ENCODE results near the gene DACT3. TPM values are rescaled to one million over a fixed set of nuclear protein-coding genes. Genes with fewer than 3 reads are reported as not detected.
A peak's percentile ranks its signal among the peaks of the same experiment; 100 is the strongest.

DACT3 gene
- total RNA-seq, 2 experiments from 2014 or later, result 0.42 TPM

DNA sequence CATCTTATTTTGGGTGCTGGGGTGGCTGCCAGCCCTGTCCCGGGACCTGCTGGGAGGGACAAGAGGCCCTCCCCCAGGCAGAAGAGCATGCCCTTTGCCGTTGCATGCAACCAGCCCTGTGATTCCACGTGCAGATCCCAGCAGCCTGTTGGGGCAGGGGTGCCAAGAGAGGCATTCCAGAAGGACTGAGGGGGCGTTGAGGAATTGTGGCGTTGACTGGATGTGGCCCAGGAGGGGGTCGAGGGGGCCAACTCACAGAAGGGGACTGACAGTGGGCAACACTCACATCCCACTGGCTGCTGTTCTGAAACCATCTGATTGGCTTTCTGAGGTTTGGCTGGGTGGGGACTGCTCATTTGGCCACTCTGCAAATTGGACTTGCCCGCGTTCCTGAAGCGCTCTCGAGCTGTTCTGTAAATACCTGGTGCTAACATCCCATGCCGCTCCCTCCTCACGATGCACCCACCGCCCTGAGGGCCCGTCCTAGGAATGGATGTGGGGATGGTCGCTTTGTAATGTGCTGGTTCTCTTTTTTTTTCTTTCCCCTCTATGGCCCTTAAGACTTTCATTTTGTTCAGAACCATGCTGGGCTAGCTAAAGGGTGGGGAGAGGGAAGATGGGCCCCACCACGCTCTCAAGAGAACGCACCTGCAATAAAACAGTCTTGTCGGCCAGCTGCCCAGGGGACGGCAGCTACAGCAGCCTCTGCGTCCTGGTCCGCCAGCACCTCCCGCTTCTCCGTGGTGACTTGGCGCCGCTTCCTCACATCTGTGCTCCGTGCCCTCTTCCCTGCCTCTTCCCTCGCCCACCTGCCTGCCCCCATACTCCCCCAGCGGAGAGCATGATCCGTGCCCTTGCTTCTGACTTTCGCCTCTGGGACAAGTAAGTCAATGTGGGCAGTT is 51.2 kb downstream of the DACT3 start:
- Mint-ChIP-seq H3K9me3 (ENCODE audit: insufficient read depth) (no peaks in the 10 kb centered on the region), H3K4me1 (ENCODE audit: low read depth) (peaks cover 77% of the 10 kb centered on the region), H3K27ac (no peak overlapping the region), H3K27me3 (ENCODE audit: low read depth) (no peaks in the 10 kb centered on the region), H3K4me3 (no peak overlapping the region), H3K36me3 (ENCODE audit: low read depth) (peaks cover 65% of the 10 kb centered on the region)
- POLR2A ChIA-PET, result interaction anchor here (4.0 kb wide), 1 partner anchor 8 kb away, joined by 84 read pairs; the partner anchor contains the start of gene CALM3
- DNase-seq (no peak), ATAC-seq (no peak)
- CTCF ChIA-PET, result interaction anchor here (0.5 to 14.0 kb wide), 5 partner anchors 9 to 53 kb away, joined by 3 to 350 read pairs (median 84); partner anchors contain the start of genes CALM3, DACT3 and PTGIR

DNA sequence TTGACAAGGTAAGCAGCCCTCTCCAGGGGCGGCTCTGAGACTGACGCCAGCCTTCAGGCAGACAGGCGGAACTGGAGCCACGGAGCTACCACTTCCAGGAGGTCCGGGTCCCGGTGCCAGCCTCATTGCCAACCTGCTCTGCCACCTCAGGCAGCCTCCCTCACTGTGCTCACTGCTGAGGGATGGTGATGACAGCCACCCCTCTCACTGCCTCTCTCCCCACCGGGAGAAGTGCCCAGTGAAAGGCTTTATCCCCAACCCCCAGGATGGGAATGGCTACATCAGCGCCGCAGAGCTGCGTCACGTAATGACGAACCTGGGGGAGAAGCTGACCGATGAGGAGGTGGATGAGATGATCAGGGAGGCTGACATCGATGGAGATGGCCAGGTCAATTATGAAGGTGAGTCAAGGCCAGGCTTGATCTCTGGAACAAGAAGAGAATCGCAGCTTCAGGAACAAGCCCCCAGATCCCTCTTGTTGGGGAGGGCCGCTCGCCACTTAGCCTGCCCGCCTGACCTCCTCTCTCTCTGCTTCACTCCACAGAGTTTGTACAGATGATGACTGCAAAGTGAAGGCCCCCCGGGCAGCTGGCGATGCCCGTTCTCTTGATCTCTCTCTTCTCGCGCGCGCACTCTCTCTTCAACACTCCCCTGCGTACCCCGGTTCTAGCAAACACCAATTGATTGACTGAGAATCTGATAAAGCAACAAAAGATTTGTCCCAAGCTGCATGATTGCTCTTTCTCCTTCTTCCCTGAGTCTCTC is 52.2 kb downstream of the DACT3 start:
- Mint-ChIP-seq H3K36me3 (ENCODE audit: low read depth) (peaks cover 68% of the 10 kb centered on the region), H3K27me3 (ENCODE audit: low read depth) (no peaks in the 10 kb centered on the region), H3K9me3 (ENCODE audit: insufficient read depth) (no peaks in the 10 kb centered on the region), H3K4me1 (ENCODE audit: low read depth) (peaks cover 75% of the 10 kb centered on the region), H3K4me3 (no peak overlapping the region), H3K27ac (peak overlapping the region; percentile 40)
- ATAC-seq (no peak), DNase-seq (no peak)
- CTCF ChIA-PET, result interaction anchor here (0.9 to 1.4 kb wide), 2 partner anchors 8 to 53 kb away, joined by 3 read pairs; no protein-coding TSS in a partner anchor
- POLR2A ChIA-PET, result interaction anchor here (2.6 to 4.0 kb wide), 2 partner anchors 7 to 9 kb away, joined by 11 to 84 read pairs; partner anchors contain the start of gene CALM3

DNA sequence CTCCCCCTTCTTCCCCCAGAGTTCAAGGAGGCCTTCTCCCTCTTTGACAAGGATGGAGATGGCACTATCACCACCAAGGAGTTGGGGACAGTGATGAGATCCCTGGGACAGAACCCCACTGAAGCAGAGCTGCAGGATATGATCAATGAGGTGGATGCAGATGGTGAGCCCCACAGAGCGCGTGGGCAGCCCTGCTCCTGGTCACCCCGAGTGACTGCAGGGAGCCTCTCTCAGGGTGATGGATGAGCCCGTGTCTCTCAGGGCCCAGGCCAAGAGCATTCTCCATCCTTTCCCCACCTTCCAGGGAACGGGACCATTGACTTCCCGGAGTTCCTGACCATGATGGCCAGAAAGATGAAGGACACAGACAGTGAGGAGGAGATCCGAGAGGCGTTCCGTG is 52.8 kb downstream of the DACT3 start:
- ChIA-PET CTCF (interaction anchor here (0.9 to 1.4 kb wide), 2 partner anchors 8 to 54 kb away, joined by 3 read pairs; no protein-coding TSS in a partner anchor), POLR2A (interaction anchor here (0.7 to 2.6 kb wide), 2 partner anchors 9 to 252 kb away, joined by 3 to 11 read pairs; no protein-coding TSS in a partner anchor)
- no peak for DNase-seq
- peaks cover 76% of the 10 kb centered on the region for H3K4me1 Mint-ChIP-seq (ENCODE audit: low read depth)
- peaks cover 74% of the 10 kb centered on the region for H3K36me3 Mint-ChIP-seq (ENCODE audit: low read depth)
- no peaks in the 10 kb centered on the region for H3K9me3 Mint-ChIP-seq (ENCODE audit: insufficient read depth)
- no peak overlapping the region for H3K4me3 Mint-ChIP-seq
- no peak overlapping the region for H3K27ac Mint-ChIP-seq
- no peaks in the 10 kb centered on the region for H3K27me3 Mint-ChIP-seq (ENCODE audit: low read depth)
- no peak for ATAC-seq

DNA sequence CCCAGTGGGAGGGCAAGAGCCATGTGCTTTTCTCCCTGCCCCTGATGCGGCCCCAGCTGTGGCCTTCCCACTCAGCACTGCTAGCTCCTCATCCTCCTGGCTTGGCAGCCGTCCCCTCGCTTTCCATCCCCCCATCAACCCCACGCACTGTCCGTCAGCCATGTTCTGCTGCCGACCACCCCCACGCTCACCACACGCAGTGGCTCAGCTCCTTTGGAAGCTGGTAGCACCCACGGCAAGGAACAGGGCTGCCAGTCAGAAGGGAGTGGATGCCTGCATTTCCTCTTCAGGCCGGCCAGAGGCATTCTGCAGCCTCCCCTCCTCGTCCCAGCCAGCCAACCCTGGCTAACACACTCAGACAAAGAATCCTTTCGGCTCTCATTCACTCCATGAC is 53.5 kb downstream of the DACT3 start:
- Mint-ChIP-seq H3K4me3 (no peak overlapping the region), H3K4me1 (ENCODE audit: low read depth) (peaks cover 78% of the 10 kb centered on the region), H3K36me3 (ENCODE audit: low read depth) (peaks cover 79% of the 10 kb centered on the region), H3K27me3 (ENCODE audit: low read depth) (no peaks in the 10 kb centered on the region), H3K27ac (peak overlapping the region; percentile 44), H3K9me3 (ENCODE audit: insufficient read depth) (no peaks in the 10 kb centered on the region)
- DNase-seq, result no peak
- ChIA-PET POLR2A (interaction anchor here (0.7 to 2.6 kb wide), 4 partner anchors 10 to 253 kb away, joined by 3 to 11 read pairs (median 3); no protein-coding TSS in a partner anchor), CTCF (interaction anchor here (1.1 to 2.9 kb wide), 2 partner anchors 12 to 54 kb away, joined by 3 to 20 read pairs; partner anchors contain the start of gene DACT3)
- no peak for ATAC-seq

DNA sequence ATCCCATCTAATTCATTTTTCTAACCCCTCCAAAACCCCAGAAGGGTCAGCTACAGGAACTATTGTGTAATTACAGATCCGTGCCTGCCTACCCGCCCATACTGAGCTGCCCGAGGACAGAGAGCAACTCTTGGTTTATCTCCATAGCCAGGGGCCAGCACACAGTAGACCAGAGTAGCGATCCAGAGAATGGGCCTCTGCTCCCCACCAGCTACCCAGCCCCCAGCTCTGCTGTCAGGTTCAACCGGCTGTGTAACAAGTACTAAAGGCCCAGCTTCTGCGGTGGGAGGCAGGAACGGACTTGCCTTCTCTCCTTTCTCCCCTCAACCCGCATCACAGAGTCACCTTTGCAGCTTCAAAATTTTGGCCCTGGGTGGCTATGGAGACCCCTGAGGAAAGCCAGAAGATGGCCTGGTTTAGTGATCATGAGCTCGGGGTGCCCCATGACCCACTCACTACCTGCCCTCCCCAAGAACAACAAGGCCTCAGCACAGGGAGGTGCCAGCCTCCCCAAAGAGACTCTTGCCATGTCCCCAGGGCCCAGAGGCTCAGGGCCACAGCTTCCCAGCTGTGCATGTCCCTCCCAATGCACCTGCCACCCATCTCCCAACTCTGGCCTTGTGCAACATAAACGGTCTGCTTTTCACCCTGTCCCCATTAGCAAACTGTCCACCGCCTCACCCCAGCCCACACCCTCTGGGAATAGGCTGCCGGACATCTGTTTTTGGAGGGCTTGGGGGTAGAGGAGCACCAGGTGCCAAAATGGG is 54.1 kb downstream of the DACT3 start:
- H3K27me3 Mint-ChIP-seq (ENCODE audit: low read depth), result no peaks in the 10 kb centered on the region
- peaks cover 77% of the 10 kb centered on the region for H3K4me1 Mint-ChIP-seq (ENCODE audit: low read depth)
- DNase-seq (no peak), ATAC-seq (no peak)
- H3K36me3 Mint-ChIP-seq (ENCODE audit: low read depth), result peaks cover 83% of the 10 kb centered on the region
- no peak overlapping the region for H3K4me3 Mint-ChIP-seq
- H3K27ac Mint-ChIP-seq, result no peak overlapping the region
- no peaks in the 10 kb centered on the region for H3K9me3 Mint-ChIP-seq (ENCODE audit: insufficient read depth)
- POLR2A ChIA-PET, result interaction anchor here (0.8 to 2.6 kb wide), 6 partner anchors 11 to 108 kb away, joined by 3 to 11 read pairs (median 4); partner anchors contain the start of gene DACT3
- CTCF ChIA-PET, result interaction anchor here (1.1 to 2.9 kb wide), 4 partner anchors 8 to 78 kb away, joined by 3 to 20 read pairs (median 4); partner anchors contain the start of gene DACT3

DNA sequence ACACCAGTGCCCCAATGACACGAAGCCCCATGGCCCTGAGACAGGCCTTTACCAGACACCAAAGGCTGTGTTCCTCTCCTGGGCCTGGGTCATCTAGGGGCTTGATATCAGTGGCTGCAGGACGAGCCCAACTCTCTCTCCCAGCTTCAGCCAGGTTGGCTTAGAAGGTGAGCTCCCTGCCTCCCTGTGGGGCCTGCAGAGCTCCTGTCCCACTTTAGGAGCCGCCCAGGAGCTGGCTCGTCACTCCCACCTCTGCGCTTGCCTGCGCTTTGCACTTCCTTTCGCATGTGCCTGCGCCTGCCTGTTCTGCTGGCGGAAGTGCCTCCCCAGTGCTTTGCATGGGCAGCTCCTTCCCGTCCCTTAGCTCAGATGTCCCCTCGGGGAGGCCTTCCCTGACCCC is 55.0 kb downstream of the DACT3 start:
- H3K4me3 Mint-ChIP-seq, result no peak overlapping the region
- ChIA-PET POLR2A (interaction anchor here (1.2 to 2.3 kb wide), 4 partner anchors 14 to 109 kb away, joined by 3 to 9 read pairs (median 4); partner anchors contain the start of gene DACT3), CTCF (interaction anchor here (1.2 to 2.9 kb wide), 3 partner anchors 9 to 77 kb away, joined by 3 to 20 read pairs (median 4); partner anchors contain the start of gene DACT3)
- peaks cover 82% of the 10 kb centered on the region for H3K36me3 Mint-ChIP-seq (ENCODE audit: low read depth)
- no peaks in the 10 kb centered on the region for H3K27me3 Mint-ChIP-seq (ENCODE audit: low read depth)
- no peak for ATAC-seq
- H3K4me1 Mint-ChIP-seq (ENCODE audit: low read depth), result peaks cover 68% of the 10 kb centered on the region
- H3K9me3 Mint-ChIP-seq (ENCODE audit: insufficient read depth), result no peaks in the 10 kb centered on the region
- no peak for DNase-seq
- H3K27ac Mint-ChIP-seq, result peak overlapping the region; percentile 68

DNA sequence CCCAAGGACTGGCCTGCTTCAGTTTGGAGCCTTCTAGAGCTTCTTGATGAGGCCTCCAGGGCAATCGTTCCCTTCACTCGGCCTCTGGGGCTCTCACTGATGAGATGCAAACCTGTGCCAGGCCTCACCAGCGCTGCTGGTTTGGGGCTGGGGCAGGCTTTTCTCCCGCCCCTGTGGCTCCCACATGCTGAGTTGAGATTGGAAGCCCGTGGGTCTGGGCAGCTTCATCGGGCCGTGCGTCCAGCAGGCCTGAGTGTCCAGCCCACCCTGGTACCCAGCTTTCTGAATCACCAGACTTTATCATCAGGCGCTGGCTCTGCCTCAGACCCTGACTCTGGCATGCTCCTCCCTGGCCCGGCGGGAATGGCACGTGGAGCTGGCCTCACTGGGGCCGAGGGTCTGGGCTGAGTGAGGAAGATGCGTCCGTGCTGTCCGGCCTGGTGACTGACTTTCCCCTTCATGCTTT is 55.6 kb downstream of the DACT3 start:
- CTCF ChIA-PET, result interaction anchor here (1.0 to 2.9 kb wide), 4 partner anchors 9 to 76 kb away, joined by 3 to 20 read pairs (median 4); partner anchors contain the start of gene DACT3
- ATAC-seq (no peak), DNase-seq (no peak)
- no peaks in the 10 kb centered on the region for H3K27me3 Mint-ChIP-seq (ENCODE audit: low read depth)
- H3K27ac Mint-ChIP-seq, result peak overlapping the region; percentile 68
- H3K36me3 Mint-ChIP-seq (ENCODE audit: low read depth), result peaks cover 77% of the 10 kb centered on the region
- POLR2A ChIA-PET, result interaction anchor here (0.6 to 2.3 kb wide), 6 partner anchors 8 to 109 kb away, joined by 3 to 9 read pairs (median 4); no protein-coding TSS in a partner anchor
- H3K9me3 Mint-ChIP-seq (ENCODE audit: insufficient read depth), result no peaks in the 10 kb centered on the region
- H3K4me1 Mint-ChIP-seq (ENCODE audit: low read depth), result peaks cover 62% of the 10 kb centered on the region
- H3K4me3 Mint-ChIP-seq, result no peak overlapping the region

DNA sequence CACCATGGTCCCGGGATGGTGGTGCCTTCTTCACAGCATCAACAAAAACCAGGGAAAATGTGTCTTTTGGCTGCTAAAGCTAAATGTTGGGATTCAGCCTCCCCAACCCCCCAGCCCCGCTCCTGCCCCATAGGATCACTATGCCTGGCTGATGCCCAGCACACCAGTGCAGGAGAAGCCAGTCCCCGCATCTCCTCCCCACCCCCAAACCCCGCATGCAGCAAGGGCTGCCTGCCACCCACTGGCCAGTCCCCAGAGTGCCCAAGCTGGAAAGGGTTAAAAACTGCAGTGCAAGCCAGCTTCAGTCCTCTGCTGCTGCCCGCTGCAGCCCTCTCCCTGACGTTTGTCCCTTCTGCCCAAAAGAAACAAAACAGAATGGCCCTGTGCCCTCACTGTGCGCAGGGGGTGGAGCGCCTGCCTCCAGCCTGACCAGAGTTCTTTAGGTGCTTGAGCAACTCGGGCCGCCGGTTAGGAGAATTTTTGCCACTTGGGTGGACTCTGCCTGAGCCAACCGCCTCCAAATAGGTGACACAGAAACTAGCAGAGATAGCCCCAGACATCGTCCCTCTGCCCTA is 56.1 kb downstream of the DACT3 start:
- CTCF ChIA-PET, result interaction anchor here (1.0 to 2.9 kb wide), 2 partner anchors 10 to 57 kb away, joined by 5 to 20 read pairs; partner anchors contain the start of gene DACT3
- H3K27me3 Mint-ChIP-seq (ENCODE audit: low read depth), result no peaks in the 10 kb centered on the region
- ATAC-seq (no peak), DNase-seq (no peak)
- POLR2A ChIA-PET, result interaction anchor here (1.1 to 2.3 kb wide), 4 partner anchors 9 to 82 kb away, joined by 4 to 9 read pairs (median 4); no protein-coding TSS in a partner anchor
- H3K27ac Mint-ChIP-seq, result no peak overlapping the region
- H3K4me1 Mint-ChIP-seq (ENCODE audit: low read depth), result peaks cover 62% of the 10 kb centered on the region
- H3K36me3 Mint-ChIP-seq (ENCODE audit: low read depth), result peaks cover 75% of the 10 kb centered on the region
- H3K9me3 Mint-ChIP-seq (ENCODE audit: insufficient read depth), result no peaks in the 10 kb centered on the region
- H3K4me3 Mint-ChIP-seq, result no peak overlapping the region

DNA sequence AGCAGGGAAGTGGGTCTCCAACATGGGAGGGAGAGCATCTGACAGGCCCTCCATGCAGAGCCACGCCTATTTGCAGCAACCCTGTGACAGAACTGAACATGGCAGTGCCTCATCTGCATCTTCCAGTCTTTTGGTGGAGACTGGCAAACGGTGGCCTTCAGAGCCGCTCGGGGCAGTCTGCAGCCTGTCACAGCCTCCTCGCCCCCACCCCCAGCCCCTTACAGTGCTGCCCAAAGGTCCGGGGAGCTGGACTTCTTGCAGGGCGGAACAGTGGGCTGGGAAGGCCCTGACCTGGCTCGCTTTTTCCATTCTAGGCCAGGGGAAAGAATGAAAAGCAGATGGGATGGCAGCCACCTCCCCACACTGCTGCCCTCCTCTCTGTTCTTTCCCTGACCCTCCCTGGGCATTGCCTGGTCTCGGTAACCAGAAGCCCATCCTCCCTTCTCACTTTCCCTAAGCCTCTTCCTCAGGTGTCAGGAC is 57.2 kb downstream of the DACT3 start:
- DNase-seq (no peak), ATAC-seq (no peak)
- Mint-ChIP-seq H3K27me3 (ENCODE audit: low read depth) (peaks cover 2% of the 10 kb centered on the region), H3K9me3 (ENCODE audit: insufficient read depth) (peaks cover 5% of the 10 kb centered on the region), H3K27ac (peak overlapping the region; percentile 100), H3K36me3 (ENCODE audit: low read depth) (peaks cover 66% of the 10 kb centered on the region), H3K4me1 (ENCODE audit: low read depth) (peaks cover 56% of the 10 kb centered on the region), H3K4me3 (peak overlapping the region; percentile 100)
- POLR2A ChIA-PET, result interaction anchor here (0.7 to 4.1 kb wide), 4 partner anchors 7 to 66 kb away, joined by 3 to 84 read pairs (median 16); no protein-coding TSS in a partner anchor
- CTCF ChIA-PET, result interaction anchor here (0.9 to 6.7 kb wide), 4 partner anchors 9 to 58 kb away, joined by 3 to 84 read pairs (median 21); partner anchors contain the start of gene DACT3

DNA sequence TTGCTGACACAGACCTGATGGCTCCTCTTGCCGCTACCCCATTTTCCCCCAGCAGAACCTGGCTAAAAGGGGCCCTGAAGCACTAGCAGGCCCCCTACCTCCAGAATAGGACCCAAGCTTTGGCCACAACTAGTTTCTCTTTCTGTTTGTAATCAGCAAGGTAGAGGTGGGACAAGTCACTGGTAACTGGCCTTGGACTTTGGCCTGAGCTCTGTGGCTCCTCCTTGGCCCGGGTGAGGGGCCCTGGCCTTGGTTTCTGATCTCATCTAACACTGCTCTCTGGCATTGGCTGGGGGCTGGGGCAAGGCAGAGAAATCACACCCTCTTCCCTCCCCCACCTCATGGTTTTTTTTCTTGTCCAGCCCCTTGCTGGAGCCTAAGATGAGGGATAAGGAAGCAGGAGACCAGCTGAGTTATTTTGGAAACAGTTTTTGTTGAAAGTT is 57.8 kb downstream of the DACT3 start:
- H3K4me1 Mint-ChIP-seq (ENCODE audit: low read depth), result peaks cover 53% of the 10 kb centered on the region
- no peak for DNase-seq
- ChIA-PET POLR2A (interaction anchor here (0.7 to 4.1 kb wide), 6 partner anchors 8 to 80 kb away, joined by 3 to 84 read pairs (median 8); no protein-coding TSS in a partner anchor), CTCF (interaction anchor here (0.9 to 6.7 kb wide), 4 partner anchors 9 to 58 kb away, joined by 3 to 84 read pairs (median 21); partner anchors contain the start of gene DACT3)
- H3K4me3 Mint-ChIP-seq, result peak overlapping the region; percentile 100
- ATAC-seq, result no peak
- peaks cover 65% of the 10 kb centered on the region for H3K36me3 Mint-ChIP-seq (ENCODE audit: low read depth)
- H3K27me3 Mint-ChIP-seq (ENCODE audit: low read depth), result peaks cover 3% of the 10 kb centered on the region
- H3K9me3 Mint-ChIP-seq (ENCODE audit: insufficient read depth), result peaks cover 11% of the 10 kb centered on the region
- peak overlapping the region; percentile 100 for H3K27ac Mint-ChIP-seq

Measured in activated CD8-positive, alpha-beta T cell treated with anti-CD3 and anti-CD28 coated beads, Interleukin-2, amount 10 ng/mL, durations not matched to agents 7 days and 5 days (primary cell).